Muscle of back (tissue), 11 donors: ENCODE measurements around the gene SAFB2. TPM values are rescaled to one million over a fixed set of nuclear protein-coding genes. Genes with fewer than 3 reads are reported as not detected.

Experiments used
- DNase-seq, 3 donors: peaks; one replicate each; pipeline versions ENCODE4 v3.0.0 to v3.0.0-alpha.2; 2013
- polyA plus RNA-seq, 10 donors: library from polyadenylated mRNA; unstranded; fragments of 120-200 nt; gene quantifications; one replicate each; pipeline ENCODE4 v1.2.1, GENCODE V29; 2013; ENCODE audit not compliant: insufficient read length in 10 of 10

SAFB2 gene
- polyA plus RNA-seq, 10 donors, result 28.3 to 61.1 (median 42.6) TPM

GRCh38 chr19:5545051-5545450 lies 77.5 kb downstream of the SAFB2 start:
- DNase-seq, result no peak

- no peak for DNase-seq
Observed at GRCh38 chr19:5542665-5543064, 79.9 kb downstream of the SAFB2 start.

GRCh38 chr19:5541456-5541855 lies 81.1 kb downstream of the SAFB2 start:
- DNase-seq, result no peak

GRCh38 chr19:5540208-5540607 lies 82.4 kb downstream of the SAFB2 start:
- no peak for DNase-seq

GRCh38 chr19:5537870-5538269 lies 84.7 kb downstream of the SAFB2 start:
- DNase-seq, result no peak

Other genes starting within 250 kb of the SAFB2 start
- gene ZNRF4, start 167.4 kb downstream of the SAFB2 start, polyA plus RNA-seq, result not detected
- 1 to 10 TPM in 2 of 10 donors, under 1 TPM in 8; 0.15 to 4.2 (median 0.44) TPM for gene TINCR, start 54.8 kb downstream of the SAFB2 start, polyA plus RNA-seq
- 100 to 1,000 TPM in 3 of 10 donors, 10 to 100 TPM in 7; 73.7 to 106 (median 90.6) TPM for gene SAFB, start 307 bp upstream of the SAFB2 start, polyA plus RNA-seq
- gene MICOS13, start 57.7 kb upstream of the SAFB2 start, polyA plus RNA-seq, result 100 to 1,000 TPM in 2 of 10 donors, 10 to 100 TPM in 8; 63.9 to 112 (median 74.4) TPM
- 1 to 10 TPM; 2.8 to 6.7 (median 5.1) TPM for gene HSD11B1L, start 58.3 kb upstream of the SAFB2 start, polyA plus RNA-seq
- gene RPL36, start 67.5 kb upstream of the SAFB2 start, polyA plus RNA-seq, result 1,000 to 10,000 TPM in 9 of 10 donors, 100 to 1,000 TPM in 1; 814 to 1,432 (median 1,156) TPM
- gene LONP1, start 97.4 kb upstream of the SAFB2 start, polyA plus RNA-seq, result 10 to 100 TPM; 41.6 to 58.6 (median 46.8) TPM
- not detected for gene CATSPERD, start 97.9 kb upstream of the SAFB2 start, polyA plus RNA-seq
- gene PRR22, start 162.0 kb upstream of the SAFB2 start, polyA plus RNA-seq, result 1 to 10 TPM in 9 of 10 donors, under 1 TPM in 1; 0.97 to 2.1 (median 1.5) TPM
- gene DUS3L, start 168.4 kb upstream of the SAFB2 start, polyA plus RNA-seq, result 10 to 100 TPM; 14.3 to 19.6 (median 17.1) TPM
- gene NRTN, start 182.3 kb upstream of the SAFB2 start, polyA plus RNA-seq, result 1 to 10 TPM in 2 of 10 donors, under 1 TPM in 8; 0.18 to 2.0 (median 0.33) TPM
- not detected for gene FUT6, start 216.9 kb upstream of the SAFB2 start, polyA plus RNA-seq
- under 1 TPM in 7 of 10 donors, not detected in 3; 0.07 to 0.43 (median 0.20) TPM for gene FUT3, start 228.7 kb upstream of the SAFB2 start, polyA plus RNA-seq
- under 1 TPM in 3 of 10 donors, not detected in 7; 0.08 to 0.17 (median 0.13) TPM for gene FUT5, start 247.8 kb upstream of the SAFB2 start, polyA plus RNA-seq